Trophoblast cell (in vitro differentiated cells and primary cell): ENCODE data around the gene SLFN13.
"Not testable (repeated sequence)": the region's sequence is repeated elsewhere in the genome, so short reads cannot be mapped to it uniquely, and the experiment has no call there.

Experiments used
- DNase-seq, 2 donors: peaks; one replicate each; pipeline ENCODE4 v3.0.0-alpha.2; 2016
- H2AFZ ChIP-seq: 2 replicates; pipeline ENCODE4 v1.6.1; 2013; ENCODE audit warnings: low read length, moderate library complexity, mild to moderate bottlenecking; ENCODE audit not compliant: insufficient read depth, poor library complexity
- H2AK5ac ChIP-seq: 2 replicates; pipeline ENCODE4 v1.6.1; 2013; ENCODE audit warnings: mild to moderate bottlenecking, low read length
- H2BK120ac ChIP-seq: 2 replicates; pipeline ENCODE4 v1.6.1; 2013; ENCODE audit warnings: low read length, mild to moderate bottlenecking, moderate library complexity; ENCODE audit not compliant: insufficient read depth, poor library complexity
- H2BK12ac ChIP-seq: 2 replicates; pipeline ENCODE4 v1.6.1; 2013; ENCODE audit warnings: mild to moderate bottlenecking, low read length, moderate library complexity
- H2BK5ac ChIP-seq: 2 replicates; pipeline ENCODE4 v1.6.1; 2013; ENCODE audit warnings: low read length, low read depth, moderate library complexity, mild to moderate bottlenecking; ENCODE audit not compliant: poor library complexity
- H3K14ac ChIP-seq: 2 replicates; pipeline ENCODE4 v1.6.1; 2013; ENCODE audit warnings: mild to moderate bottlenecking, low read length
- H3K18ac ChIP-seq: 2 replicates; pipeline ENCODE4 v1.6.1; 2013; ENCODE audit warnings: mild to moderate bottlenecking, low read length
- H3K23ac ChIP-seq: 2 replicates; pipeline ENCODE4 v1.6.1; 2013; ENCODE audit warnings: low read length
- H3K27ac ChIP-seq: 2 replicates; pipeline ENCODE4 v1.5.1; 2013; ENCODE audit warnings: low read depth, mild to moderate bottlenecking, inconsistent platforms, low read length, moderate library complexity
- H3K27me3 ChIP-seq: 2 replicates; pipeline ENCODE4 v1.6.1; 2013; ENCODE audit warnings: inconsistent platforms, mild to moderate bottlenecking, low read length, moderate library complexity; ENCODE audit not compliant: insufficient read depth
- H3K36me3 ChIP-seq, 2 experiments: 1 replicate in 1 of 2; 2 replicates in 1 of 2; pipeline ENCODE4 v1.6.1; 2013; ENCODE audit warnings: low read length in 2 of 2, mild to moderate bottlenecking in 2 of 2, moderate library complexity in 1 of 2; ENCODE audit not compliant: insufficient read depth in 2 of 2, control insufficient read depth in 1 of 2
- H3K4ac ChIP-seq: 2 replicates; pipeline ENCODE4 v1.6.1; 2013; ENCODE audit warnings: low read depth, mild to moderate bottlenecking, low read length, moderate library complexity
- H3K4me1 ChIP-seq, 2 experiments: 1 replicate in 1 of 2; 2 replicates in 1 of 2; pipeline ENCODE4 v1.6.1; 2013; ENCODE audit warnings: low read length in 2 of 2, mild to moderate bottlenecking in 2 of 2, moderate library complexity in 1 of 2; ENCODE audit not compliant: insufficient read depth in 2 of 2, control insufficient read depth in 1 of 2
- H3K4me2 ChIP-seq: 2 replicates; pipeline ENCODE4 v1.6.1; 2013; ENCODE audit warnings: inconsistent platforms, mild to moderate bottlenecking, low read length, moderate library complexity
- H3K4me3 ChIP-seq: 2 replicates; pipeline ENCODE4 v1.5.1; 2013; ENCODE audit warnings: mild to moderate bottlenecking, low read depth, low read length, inconsistent platforms
- H3K79me1 ChIP-seq: one replicate; pipeline ENCODE4 v1.6.1; 2013; ENCODE audit warnings: low read length
- H3K79me2 ChIP-seq: 2 replicates; pipeline ENCODE4 v1.6.1; 2013; ENCODE audit warnings: low read length, mild to moderate bottlenecking; ENCODE audit not compliant: control insufficient read depth, insufficient read depth, poor library complexity
- H3K9ac ChIP-seq: 2 replicates; pipeline ENCODE4 v1.6.1; 2013; ENCODE audit warnings: mild to moderate bottlenecking, low read length
- H3K9me3 ChIP-seq: 2 replicates; pipeline ENCODE4 v1.6.1; 2013; ENCODE audit warnings: low read depth, mild to moderate bottlenecking, control low read depth, inconsistent platforms, low read length; ENCODE audit not compliant: insufficient read depth
- H4K12ac ChIP-seq: 2 replicates; pipeline ENCODE4 v1.6.1; 2013; ENCODE audit warnings: low read depth, mild to moderate bottlenecking, low read length, moderate library complexity
- H4K8ac ChIP-seq: 2 replicates; pipeline ENCODE4 v1.6.1; 2013; ENCODE audit warnings: low read depth, mild to moderate bottlenecking, low read length, moderate library complexity
- H4K91ac ChIP-seq: one replicate; pipeline ENCODE4 v1.6.1; 2013; ENCODE audit warnings: low read depth, mild to moderate bottlenecking, low read length, moderate library complexity
- WGBS: extraction: QIAGEN DNeasy Blood & Tissue Kit; methylation state at CpG from one replicate; pipeline ENCODE4 v1.1.7; 2013; ENCODE audit warnings: missing lambda C conversion rate; ENCODE audit not compliant: insufficient read length, insufficient coverage; ENCODE audit errors: extremely low coverage; 5-methylcytosine and 5-hydroxymethylcytosine counted together

SLFN13 gene

DNA sequence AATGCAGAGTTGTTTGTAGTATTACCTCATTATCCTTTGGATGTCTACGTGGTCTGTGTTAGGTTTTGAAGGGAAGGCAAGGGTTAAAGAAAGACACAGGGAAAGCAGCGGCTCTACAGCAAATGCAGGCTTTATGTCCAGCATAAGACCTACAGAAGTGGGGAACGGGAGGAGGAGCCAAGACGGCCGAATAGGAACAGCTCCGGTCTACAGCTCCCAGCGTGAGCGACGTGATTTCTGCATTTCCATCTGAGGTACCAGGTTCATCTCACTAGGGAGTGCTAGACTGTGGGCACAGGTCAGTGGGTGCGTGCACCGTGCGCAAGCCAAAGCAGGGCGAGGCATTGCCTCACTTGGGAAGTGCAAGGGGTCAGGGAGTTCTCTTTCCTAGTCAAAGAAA lies 54.8 kb downstream of the SLFN13 start:
- not testable (repeated sequence) for H2BK120ac ChIP-seq, H4K8ac ChIP-seq, H3K79me1 ChIP-seq, H3K4me3 ChIP-seq, H3K9me3 ChIP-seq, H2AFZ ChIP-seq, DNase-seq, H3K27me3 ChIP-seq, H3K23ac ChIP-seq, H3K4me1 ChIP-seq, H3K36me3 ChIP-seq, H3K27ac ChIP-seq, H3K79me2 ChIP-seq, H3K4me2 ChIP-seq, H2BK12ac ChIP-seq, H3K14ac ChIP-seq, H3K4ac ChIP-seq, H3K18ac ChIP-seq, H3K9ac ChIP-seq, H4K12ac ChIP-seq, H4K91ac ChIP-seq, H2BK5ac ChIP-seq, H2AK5ac ChIP-seq
- WGBS, result no CpG with 5 or more reads among the region's 13 CpGs

DNA sequence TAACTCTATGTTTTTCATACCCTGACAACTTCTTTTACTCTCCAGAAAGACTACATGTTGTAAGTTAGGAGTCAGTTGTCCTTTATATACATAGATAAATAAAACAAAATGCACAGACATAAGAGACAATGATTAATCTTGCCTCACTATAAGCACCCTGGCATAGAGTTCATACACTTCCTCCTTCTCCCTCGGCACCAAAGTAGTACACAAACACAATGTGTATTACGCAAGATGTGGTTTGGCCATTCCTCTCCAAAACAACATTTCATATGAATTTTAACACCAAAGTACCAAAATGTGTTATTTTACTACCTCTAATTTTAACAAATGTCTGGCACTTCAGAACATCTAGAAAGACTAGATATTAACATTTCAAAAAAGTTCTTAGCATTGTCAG lies 57.9 kb downstream of the SLFN13 start:
- Histone ChIP-seq H3K14ac (no peak overlapping the region), H3K9me3 (peaks cover 2% of the 10 kb centered on the region), H3K79me1 (no peaks in the 10 kb centered on the region), H2BK5ac (no peak overlapping the region), H3K4me3 (no peak overlapping the region), H3K36me3 (no peaks in the 10 kb centered on the region), H3K4me2 (no peak overlapping the region), H3K27ac (no peak overlapping the region), H2AFZ (no peak overlapping the region), H3K9ac (no peak overlapping the region), H3K23ac (no peak overlapping the region), H3K79me2 (no peaks in the 10 kb centered on the region), H3K27me3 (no peaks in the 10 kb centered on the region), H3K18ac (no peak overlapping the region), H4K91ac (no peak overlapping the region), H2BK12ac (no peak overlapping the region), H3K4ac (no peak overlapping the region), H4K8ac (no peak overlapping the region), H2BK120ac (no peak overlapping the region), H4K12ac (no peak overlapping the region), H2AK5ac (no peak overlapping the region), H3K4me1 (no peaks in the 10 kb centered on the region)
- no peak for DNase-seq
- WGBS, result no CpG with 5 or more reads among the region's 2 CpGs

DNA sequence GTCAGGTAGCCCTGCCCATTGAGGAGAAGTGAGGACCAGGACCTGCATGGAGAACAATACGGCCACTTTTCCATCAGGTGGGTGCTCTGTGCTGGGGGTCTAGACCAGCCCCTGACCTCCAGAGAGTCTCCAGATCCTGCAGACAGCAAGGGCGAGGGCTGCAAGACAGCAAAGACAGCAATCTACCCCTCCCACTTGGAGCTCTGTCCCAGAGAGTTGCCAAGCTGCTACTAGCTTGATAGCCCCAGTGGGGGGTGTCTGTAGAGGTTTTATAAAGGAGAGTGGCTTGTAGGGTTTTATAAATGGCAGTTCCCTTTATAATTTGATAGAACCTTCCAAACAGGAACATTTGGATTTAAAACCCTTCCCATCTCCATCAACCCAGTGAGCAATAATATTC lies 58.4 kb downstream of the SLFN13 start:
- Histone ChIP-seq H2BK5ac (no peak overlapping the region), H3K18ac (no peak overlapping the region), H3K4me3 (no peak overlapping the region), H3K4ac (no peak overlapping the region), H3K79me1 (no peaks in the 10 kb centered on the region), H3K36me3 (no peaks in the 10 kb centered on the region), H4K12ac (no peak overlapping the region), H2BK120ac (no peak overlapping the region), H3K14ac (no peak overlapping the region), H4K91ac (no peak overlapping the region), H3K79me2 (no peaks in the 10 kb centered on the region), H3K23ac (no peak overlapping the region), H3K4me2 (no peak overlapping the region), H3K9me3 (peaks cover 2% of the 10 kb centered on the region), H3K27ac (no peak overlapping the region), H4K8ac (no peak overlapping the region), H2BK12ac (no peak overlapping the region), H3K27me3 (no peaks in the 10 kb centered on the region), H3K9ac (no peak overlapping the region), H2AFZ (no peak overlapping the region), H3K4me1 (no peaks in the 10 kb centered on the region), H2AK5ac (no peak overlapping the region)
- no peak for DNase-seq
- WGBS, result no CpG with 5 or more reads among the region's 2 CpGs

DNA sequence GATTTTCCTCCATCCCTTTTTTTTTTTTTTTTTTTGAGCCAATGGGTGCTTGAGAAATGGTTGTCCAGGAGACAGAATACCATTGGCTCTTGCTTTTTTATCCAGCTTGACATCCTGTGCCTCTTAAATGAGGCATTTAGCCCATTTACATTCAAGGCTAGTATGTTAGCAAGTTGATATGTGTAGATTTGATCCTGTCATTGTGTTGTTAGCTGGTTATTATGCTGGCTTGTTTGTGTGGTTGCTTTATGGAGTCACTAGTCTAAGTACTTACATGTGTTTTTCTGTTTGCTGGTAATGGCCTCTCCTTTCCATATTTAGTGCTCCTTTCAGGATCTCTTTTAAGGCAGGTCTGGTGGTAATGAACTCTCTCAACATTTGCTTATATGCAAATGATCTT lies 61.1 kb downstream of the SLFN13 start:
- Histone ChIP-seq H4K8ac (no peak overlapping the region), H3K9ac (no peak overlapping the region), H2AFZ (no peak overlapping the region), H3K4me2 (no peak overlapping the region), H2BK5ac (no peak overlapping the region), H3K79me1 (no peaks in the 10 kb centered on the region), H3K79me2 (no peaks in the 10 kb centered on the region), H2BK12ac (no peak overlapping the region), H3K14ac (no peak overlapping the region), H3K36me3 (no peaks in the 10 kb centered on the region), H3K4me3 (no peak overlapping the region), H3K18ac (no peak overlapping the region), H4K91ac (no peak overlapping the region), H3K4me1 (no peaks in the 10 kb centered on the region), H3K27me3 (no peaks in the 10 kb centered on the region), H3K9me3 (no peaks in the 10 kb centered on the region), H2AK5ac (no peak overlapping the region), H2BK120ac (no peak overlapping the region), H3K4ac (no peak overlapping the region), H4K12ac (no peak overlapping the region), H3K23ac (no peak overlapping the region), H3K27ac (no peak overlapping the region)
- no peak for DNase-seq
